ENCODE data around the gene SLC25A12.
"Not testable (repeated sequence)": the region's sequence is repeated elsewhere in the genome, so short reads cannot be mapped to it uniquely, and the experiment has no call there.

Gene SLC25A12

DNA sequence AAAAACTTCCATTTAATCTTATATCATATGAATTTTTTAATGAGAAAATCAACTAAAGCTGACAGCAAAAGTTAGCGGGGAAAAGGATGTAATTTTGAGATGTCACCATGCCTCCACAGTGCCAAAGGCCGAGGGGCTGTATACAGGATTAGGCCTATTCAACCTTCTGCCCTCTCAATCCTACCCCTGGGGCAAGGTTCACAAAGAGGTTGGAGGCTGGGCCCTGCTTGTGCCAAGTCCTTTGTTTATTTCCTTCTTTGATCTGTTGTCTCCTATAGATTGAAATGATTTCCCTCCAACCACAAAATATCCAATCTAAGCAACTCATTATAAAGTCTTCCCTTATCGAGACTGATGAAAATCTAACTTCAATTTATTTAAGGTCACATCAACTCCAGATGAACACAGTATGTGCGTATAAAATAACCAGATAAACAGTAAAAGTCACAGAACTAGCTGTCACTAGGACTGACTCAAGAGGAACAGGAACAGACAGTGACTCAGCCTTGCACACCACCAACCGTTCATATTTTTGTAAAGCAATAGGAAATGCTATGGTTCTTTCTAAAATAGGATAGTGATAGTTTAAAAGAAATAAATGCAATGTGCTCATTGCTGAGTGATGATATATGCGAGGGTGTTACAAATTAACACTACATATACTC is 95.8 kb downstream of the SLC25A12 start:
- Mint-ChIP-seq H3K4me3 (no peak overlapping the region), H3K27ac (peak overlapping the region; percentile 67), H3K9me3 (no peaks in the 10 kb centered on the region), H3K36me3 (ENCODE audit: low read depth) (peaks cover 13% of the 10 kb centered on the region), H3K4me1 (ENCODE audit: low read depth) (peaks cover 5% of the 10 kb centered on the region), H3K27me3 (ENCODE audit: low read depth) (no peaks in the 10 kb centered on the region)

DNA sequence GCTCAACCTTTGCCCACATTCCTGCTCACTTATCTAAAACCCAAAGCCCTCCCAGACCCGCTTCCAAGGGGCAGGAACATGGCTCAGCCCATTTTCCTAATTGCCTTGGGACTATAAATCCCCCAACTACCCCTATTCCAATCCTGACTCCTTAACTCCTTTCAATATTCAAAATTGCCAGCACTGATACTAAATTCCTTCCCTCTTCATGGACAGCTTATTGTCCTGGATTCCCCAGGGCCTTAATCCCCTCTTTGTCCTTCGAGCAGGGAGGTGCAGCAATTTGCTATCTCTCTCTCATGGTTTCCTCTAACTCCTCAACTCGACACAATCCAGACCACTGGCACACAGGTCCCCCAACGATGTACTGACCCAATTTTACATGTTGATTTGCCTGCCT is 99.1 kb downstream of the SLC25A12 start:
- Mint-ChIP-seq H3K27ac (no peak overlapping the region), H3K36me3 (ENCODE audit: low read depth) (peaks cover 29% of the 10 kb centered on the region), H3K9me3 (no peaks in the 10 kb centered on the region), H3K4me1 (ENCODE audit: low read depth) (peaks cover 5% of the 10 kb centered on the region), H3K4me3 (no peak overlapping the region), H3K27me3 (ENCODE audit: low read depth) (no peaks in the 10 kb centered on the region)

DNA sequence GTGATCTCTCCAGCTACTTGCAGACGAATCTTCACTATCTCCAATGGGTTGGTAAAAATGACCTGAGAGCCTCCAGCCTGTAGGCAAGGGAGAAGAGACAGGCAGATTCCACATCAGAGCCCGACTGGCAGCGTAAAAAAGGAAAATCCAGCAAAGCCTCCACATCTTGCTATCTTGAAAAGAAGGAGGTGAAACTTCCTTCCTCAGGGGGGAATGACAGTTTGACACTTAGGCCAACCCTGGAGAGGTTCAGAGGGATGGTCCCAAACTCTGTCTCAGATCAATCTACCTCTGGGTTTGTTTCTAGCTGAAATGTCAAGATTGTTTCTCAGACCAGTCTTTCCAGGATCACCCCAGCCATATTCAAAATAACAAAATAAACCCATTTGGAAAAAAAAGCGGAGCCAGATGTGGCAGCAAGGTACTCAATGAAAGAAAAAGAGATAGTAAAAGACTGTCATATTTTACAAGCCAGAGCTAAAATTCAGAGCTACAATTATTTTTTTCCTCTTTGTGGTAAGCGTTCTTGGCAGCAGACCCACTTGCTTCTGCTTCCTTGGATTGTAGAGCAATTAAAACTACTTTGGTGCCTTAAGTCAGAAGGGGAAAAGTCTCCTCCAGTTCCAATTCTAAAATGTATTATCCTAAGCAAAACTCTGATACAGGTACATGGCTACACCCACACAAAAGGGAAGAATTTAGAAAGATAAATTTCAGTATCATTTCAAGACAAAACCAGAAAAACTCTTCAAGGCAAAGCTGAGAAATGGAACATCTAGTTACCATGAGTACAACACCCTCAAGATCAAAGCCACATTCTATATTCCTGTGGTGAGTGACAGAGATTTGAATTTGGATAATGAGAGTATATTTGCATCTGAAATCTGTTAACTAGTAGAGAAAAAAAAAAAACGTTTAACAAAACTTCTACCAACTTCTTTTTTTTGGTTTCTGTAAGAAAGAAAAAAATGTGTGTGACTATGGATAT is 100.1 kb downstream of the SLC25A12 start:
- Mint-ChIP-seq H3K4me1 (ENCODE audit: low read depth) (peaks cover 5% of the 10 kb centered on the region), H3K9me3 (no peaks in the 10 kb centered on the region), H3K27ac (no peak overlapping the region), H3K36me3 (ENCODE audit: low read depth) (peaks cover 27% of the 10 kb centered on the region), H3K4me3 (no peak overlapping the region), H3K27me3 (ENCODE audit: low read depth) (no peaks in the 10 kb centered on the region)

DNA sequence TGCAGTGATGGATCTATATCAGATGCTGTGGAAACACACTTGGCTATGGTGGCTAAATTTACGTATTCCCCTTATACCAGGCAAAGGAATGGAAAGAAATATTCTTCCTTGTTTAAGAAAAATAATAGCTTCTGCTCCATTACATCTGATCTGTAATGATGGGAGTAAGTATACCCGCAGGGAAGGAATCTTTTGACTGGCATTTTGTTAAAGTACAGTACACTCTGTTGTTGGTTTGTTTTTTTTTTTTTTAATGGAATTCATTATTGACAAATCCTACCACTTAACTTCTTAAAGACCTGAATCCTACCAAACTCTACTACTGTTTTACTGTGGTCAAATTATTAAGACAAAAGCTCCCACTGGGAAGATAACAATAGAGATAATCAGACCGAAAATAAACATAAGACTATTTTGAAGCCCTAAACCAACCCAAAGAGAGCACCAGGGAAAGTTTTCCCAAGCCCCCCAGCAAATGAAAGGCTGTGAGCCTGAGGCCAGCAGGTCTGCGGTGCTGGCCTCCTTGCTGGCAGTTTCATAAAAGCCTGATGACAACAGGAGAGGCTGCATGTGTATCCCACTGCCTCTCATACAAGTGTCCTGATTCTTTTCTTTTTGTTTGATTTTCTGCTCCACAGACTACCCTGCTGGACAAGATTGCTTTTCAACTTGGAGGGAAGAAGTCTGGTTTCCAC is 101.0 kb downstream of the SLC25A12 start:
- peaks cover 2% of the 10 kb centered on the region for H3K4me1 Mint-ChIP-seq (ENCODE audit: low read depth)
- no peaks in the 10 kb centered on the region for H3K9me3 Mint-ChIP-seq
- no peak overlapping the region for H3K27ac Mint-ChIP-seq
- no peak overlapping the region for H3K4me3 Mint-ChIP-seq
- peaks cover 30% of the 10 kb centered on the region for H3K36me3 Mint-ChIP-seq (ENCODE audit: low read depth)
- no peaks in the 10 kb centered on the region for H3K27me3 Mint-ChIP-seq (ENCODE audit: low read depth)

DNA sequence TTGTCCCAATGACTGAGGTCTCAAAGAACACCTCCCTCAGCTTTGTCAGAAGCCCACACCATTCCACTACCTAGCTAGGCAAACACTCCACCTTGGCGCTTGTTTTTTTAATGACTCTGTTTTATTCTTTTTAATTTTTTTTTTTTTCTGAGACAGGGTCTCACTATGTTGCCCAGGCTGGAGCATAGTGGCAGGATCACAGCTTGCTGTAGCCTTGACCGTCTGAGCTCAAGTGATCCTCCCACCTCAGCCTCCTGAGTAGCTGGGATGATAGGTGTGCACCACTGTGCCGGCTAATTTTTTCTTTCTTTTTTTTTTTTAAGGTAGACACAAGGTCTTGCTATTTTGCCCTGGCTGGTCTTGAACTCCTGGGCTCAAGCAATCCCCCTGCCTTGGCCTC is 101.9 kb downstream of the SLC25A12 start:
- peaks cover 36% of the 10 kb centered on the region for H3K36me3 Mint-ChIP-seq (ENCODE audit: low read depth)
- no peak overlapping the region for H3K27ac Mint-ChIP-seq
- no peaks in the 10 kb centered on the region for H3K27me3 Mint-ChIP-seq (ENCODE audit: low read depth)
- H3K4me3 Mint-ChIP-seq, result no peak overlapping the region
- no peaks in the 10 kb centered on the region for H3K9me3 Mint-ChIP-seq
- H3K4me1 Mint-ChIP-seq (ENCODE audit: low read depth), result peaks cover 2% of the 10 kb centered on the region

DNA sequence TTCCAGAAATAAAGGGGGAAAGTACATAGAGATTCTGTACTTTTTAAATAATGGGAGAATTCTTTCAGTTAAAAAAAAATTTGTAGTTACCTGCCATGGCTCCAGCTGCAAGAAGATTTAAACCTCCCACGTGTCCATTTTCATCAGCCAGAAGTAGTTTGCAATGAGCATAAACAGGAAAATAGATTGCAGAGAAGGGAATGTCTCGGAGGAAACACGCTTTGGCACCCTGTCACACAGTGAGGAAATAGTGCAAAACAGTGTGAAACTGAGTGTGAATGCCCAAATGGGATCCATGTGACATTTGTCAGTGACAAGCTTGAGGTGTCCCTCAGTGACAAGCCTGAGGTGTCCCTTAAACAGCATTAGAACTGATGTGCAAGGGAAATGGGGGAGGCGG is 102.7 kb downstream of the SLC25A12 start:
- Mint-ChIP-seq H3K36me3 (ENCODE audit: low read depth) (peaks cover 38% of the 10 kb centered on the region), H3K4me1 (ENCODE audit: low read depth) (peaks cover 2% of the 10 kb centered on the region), H3K27ac (no peak overlapping the region), H3K9me3 (no peaks in the 10 kb centered on the region), H3K4me3 (no peak overlapping the region), H3K27me3 (ENCODE audit: low read depth) (no peaks in the 10 kb centered on the region)

DNA sequence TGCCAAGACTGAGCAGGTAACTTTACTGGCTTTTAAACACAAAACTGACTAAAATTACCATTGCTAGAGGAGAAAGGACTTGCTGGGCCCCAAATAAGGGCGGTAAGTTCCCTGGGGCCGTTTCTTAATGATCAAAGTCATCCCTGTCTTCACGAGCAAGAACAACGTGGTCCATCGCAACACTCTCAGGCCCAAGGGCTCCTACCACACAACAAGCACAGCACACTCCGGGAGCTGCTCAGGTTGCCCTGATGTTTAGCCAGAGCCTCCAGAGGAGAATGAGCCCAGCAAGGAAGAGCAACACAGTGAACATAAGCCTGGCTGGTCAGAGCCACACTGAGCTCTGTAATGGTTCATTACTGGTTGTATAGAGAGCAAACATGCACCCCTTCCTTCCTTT is 104.1 kb downstream of the SLC25A12 start:
- Mint-ChIP-seq H3K27ac (no peak overlapping the region), H3K9me3 (no peaks in the 10 kb centered on the region), H3K27me3 (ENCODE audit: low read depth) (no peaks in the 10 kb centered on the region), H3K4me1 (ENCODE audit: low read depth) (no peaks in the 10 kb centered on the region), H3K4me3 (no peak overlapping the region), H3K36me3 (ENCODE audit: low read depth) (peaks cover 44% of the 10 kb centered on the region)

DNA sequence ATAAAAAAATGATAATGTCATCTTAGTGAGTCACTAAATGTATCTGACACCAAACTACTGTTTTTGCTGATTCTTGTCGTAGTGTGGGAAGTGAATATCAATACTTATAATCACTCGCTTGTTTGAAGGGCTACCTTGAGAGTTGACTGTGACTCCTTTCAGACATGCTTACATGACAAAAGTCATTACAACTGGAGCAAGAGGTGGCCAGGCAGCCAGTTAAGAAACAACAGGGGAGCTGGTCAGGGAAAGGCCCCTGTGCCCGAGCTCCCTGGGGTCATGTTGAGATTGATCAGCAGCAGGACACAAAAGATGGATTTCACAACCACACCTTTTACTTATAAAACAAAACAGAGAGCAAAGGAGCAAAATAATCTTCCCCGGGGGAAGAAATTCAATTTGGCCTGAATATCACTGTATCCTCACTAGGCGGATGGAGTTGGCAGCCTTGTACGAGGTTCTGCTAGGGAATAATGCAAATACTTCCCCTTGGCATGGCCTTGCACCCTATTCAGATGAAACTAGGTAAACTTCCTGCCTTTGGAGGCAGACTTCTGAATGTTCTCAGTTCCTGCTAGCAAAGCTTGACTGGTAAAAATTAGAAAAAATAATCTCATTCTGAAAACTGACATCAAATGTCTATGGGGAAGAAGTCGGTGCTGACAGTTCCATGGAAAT is 105.6 kb downstream of the SLC25A12 start:
- Mint-ChIP-seq H3K27ac (no peak overlapping the region), H3K27me3 (ENCODE audit: low read depth) (no peaks in the 10 kb centered on the region), H3K9me3 (no peaks in the 10 kb centered on the region), H3K4me1 (ENCODE audit: low read depth) (no peaks in the 10 kb centered on the region), H3K36me3 (ENCODE audit: low read depth) (peaks cover 44% of the 10 kb centered on the region), H3K4me3 (no peak overlapping the region)

DNA sequence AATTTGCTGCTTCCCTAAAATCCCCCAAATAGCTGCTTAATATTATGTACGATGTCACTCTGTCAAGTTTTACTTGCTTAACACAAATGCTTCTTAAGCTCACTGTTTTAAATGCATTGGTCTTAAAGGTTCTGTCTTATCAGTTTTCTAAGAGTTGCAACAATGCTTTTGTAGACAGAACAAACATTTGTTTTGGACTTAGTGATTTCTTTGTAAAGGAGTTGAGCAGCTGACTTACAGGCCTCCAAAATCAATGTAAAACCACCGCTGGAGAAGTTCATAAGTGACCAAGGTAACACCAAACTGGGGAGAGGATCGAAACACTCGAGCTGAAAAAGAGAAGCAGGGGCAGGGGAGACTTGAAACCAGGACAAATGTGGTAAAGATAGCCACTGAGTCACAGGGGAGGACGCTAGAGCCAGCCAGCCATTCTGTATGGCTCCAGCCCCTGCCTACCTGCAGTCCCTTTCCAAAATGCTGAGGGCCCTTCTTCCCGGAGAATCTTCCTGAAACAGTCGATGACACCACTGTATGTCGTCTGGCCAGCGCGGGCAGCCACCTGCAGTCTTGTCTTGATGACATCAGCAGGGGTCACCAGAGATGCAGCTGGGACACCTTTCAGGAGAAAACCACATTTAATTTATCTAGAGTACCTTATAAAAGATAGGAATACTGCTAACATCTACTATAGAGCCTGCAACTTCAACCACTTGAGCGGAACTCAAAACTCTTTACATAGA is 106.5 kb downstream of the SLC25A12 start:
- no peaks in the 10 kb centered on the region for H3K27me3 Mint-ChIP-seq (ENCODE audit: low read depth)
- peaks cover 45% of the 10 kb centered on the region for H3K36me3 Mint-ChIP-seq (ENCODE audit: low read depth)
- H3K27ac Mint-ChIP-seq, result no peak overlapping the region
- no peaks in the 10 kb centered on the region for H3K9me3 Mint-ChIP-seq
- H3K4me3 Mint-ChIP-seq, result no peak overlapping the region
- H3K4me1 Mint-ChIP-seq (ENCODE audit: low read depth), result no peaks in the 10 kb centered on the region

DNA sequence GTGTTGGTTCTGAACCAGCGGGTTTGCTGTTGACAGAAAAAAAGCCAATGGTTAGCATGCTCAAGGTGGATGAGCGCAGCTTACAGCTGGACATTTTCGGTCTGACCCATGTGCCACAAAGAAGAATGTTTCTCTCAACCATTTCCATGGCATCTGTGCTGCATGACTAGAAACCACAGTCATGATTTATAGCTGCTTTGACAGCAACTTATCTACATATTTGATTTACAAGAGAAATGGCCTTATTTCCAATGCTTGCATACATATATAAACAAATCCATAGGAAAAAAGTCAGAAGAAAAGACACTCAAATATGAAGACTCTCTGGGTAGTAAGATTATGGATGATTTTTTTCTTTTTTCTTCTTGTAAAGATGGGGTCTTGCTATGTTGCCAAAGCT is 108.6 kb downstream of the SLC25A12 start:
- Mint-ChIP-seq H3K4me1 (ENCODE audit: low read depth) (no peaks in the 10 kb centered on the region), H3K27ac (no peak overlapping the region), H3K9me3 (no peaks in the 10 kb centered on the region), H3K4me3 (no peak overlapping the region), H3K27me3 (ENCODE audit: low read depth) (no peaks in the 10 kb centered on the region), H3K36me3 (ENCODE audit: low read depth) (peaks cover 42% of the 10 kb centered on the region)

DNA sequence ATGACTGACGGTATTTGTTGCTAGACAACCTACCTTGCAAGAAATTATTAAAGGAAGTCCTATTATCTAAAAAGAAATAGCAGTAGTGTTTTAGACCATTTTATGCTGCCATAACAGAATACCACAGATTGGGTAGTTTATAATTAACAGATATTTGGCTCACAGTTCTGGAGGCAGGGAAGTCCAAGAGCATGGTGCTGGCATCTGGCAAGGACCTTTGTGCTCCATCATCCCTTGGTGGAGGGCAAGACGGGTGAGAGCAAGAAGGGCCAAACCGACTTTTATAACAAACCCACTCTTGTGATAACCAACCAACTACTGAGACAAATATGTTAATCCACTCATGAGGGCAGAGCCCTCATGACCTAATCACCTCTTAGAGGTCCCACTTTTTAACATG is 115.5 kb downstream of the SLC25A12 start:
- H3K4me1 Mint-ChIP-seq (ENCODE audit: low read depth), result no peaks in the 10 kb centered on the region
- peaks cover 8% of the 10 kb centered on the region for H3K9me3 Mint-ChIP-seq
- peaks cover 31% of the 10 kb centered on the region for H3K36me3 Mint-ChIP-seq (ENCODE audit: low read depth)
- H3K27me3 Mint-ChIP-seq (ENCODE audit: low read depth), result no peaks in the 10 kb centered on the region
- H3K27ac Mint-ChIP-seq, result no peak overlapping the region
- no peak overlapping the region for H3K4me3 Mint-ChIP-seq

DNA sequence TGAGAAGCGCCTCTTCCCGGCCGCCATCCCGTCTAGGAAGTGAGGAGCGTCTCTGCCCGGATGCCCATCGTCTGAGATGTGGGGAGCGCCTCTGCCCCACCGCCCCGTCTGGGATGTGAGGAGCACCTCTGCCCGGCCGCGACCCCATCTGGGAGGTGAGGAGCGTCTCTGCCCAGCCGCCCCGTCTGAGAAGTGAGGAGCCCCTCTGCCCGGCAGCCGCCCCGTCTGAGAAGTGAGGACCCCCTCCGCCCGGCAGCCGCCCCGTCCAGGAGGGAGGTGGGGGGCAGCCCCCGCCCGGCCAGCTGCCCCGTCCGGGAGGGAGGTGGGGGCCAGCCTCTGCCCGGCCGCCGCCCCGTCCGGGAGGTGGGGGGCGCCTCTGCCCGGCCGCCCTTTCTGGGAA is 119.5 kb downstream of the SLC25A12 start:
- H3K9me3 Mint-ChIP-seq, result peaks cover 16% of the 10 kb centered on the region
- peaks cover 26% of the 10 kb centered on the region for H3K36me3 Mint-ChIP-seq (ENCODE audit: low read depth)
- not testable (repeated sequence) for H3K4me1 Mint-ChIP-seq (ENCODE audit: low read depth); H3K4me3 Mint-ChIP-seq; H3K27me3 Mint-ChIP-seq (ENCODE audit: low read depth); H3K27ac Mint-ChIP-seq

DNA sequence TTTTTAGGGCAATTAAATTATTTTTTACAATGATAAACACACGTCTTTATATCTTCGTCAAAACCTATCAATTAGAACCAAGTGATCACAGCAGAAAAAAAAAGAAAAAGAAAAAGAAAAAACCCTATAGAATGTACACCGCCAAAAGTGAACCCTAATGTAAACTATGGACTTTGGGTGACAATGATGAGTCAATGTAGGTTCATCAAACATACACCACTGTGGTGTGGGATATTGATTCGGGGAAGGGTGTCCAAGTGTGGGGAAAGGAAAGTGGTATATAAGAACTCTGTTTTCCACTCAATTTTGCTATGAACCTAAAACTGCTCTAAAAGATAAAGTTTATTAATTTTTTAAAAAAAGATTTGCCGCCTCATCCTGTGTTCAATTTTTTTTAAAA is 121.7 kb downstream of the SLC25A12 start:
- Mint-ChIP-seq H3K9me3 (peaks cover 8% of the 10 kb centered on the region), H3K4me3 (no peak overlapping the region), H3K4me1 (ENCODE audit: low read depth) (no peaks in the 10 kb centered on the region), H3K27me3 (ENCODE audit: low read depth) (no peaks in the 10 kb centered on the region), H3K36me3 (ENCODE audit: low read depth) (peaks cover 26% of the 10 kb centered on the region), H3K27ac (no peak overlapping the region)

DNA sequence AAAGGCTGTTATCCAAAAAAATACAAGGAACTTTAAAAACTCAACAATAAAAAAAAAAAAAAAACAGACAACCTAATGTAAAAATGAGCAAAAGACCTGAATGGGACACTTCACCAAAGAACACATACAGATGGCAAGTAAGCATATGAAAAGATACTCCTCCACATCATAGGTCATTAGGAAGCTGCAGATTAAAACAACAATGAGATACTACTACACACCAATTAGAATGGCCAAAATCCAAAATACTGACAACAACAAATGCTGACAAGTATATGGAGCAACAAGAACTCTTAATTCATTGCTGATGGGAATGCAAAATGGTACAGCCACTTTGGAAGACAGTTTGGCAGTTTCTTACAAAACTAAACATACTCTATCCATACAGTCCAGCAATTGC is 122.6 kb downstream of the SLC25A12 start:
- no peaks in the 10 kb centered on the region for H3K4me1 Mint-ChIP-seq (ENCODE audit: low read depth)
- H3K27ac Mint-ChIP-seq, result no peak overlapping the region
- no peak overlapping the region for H3K4me3 Mint-ChIP-seq
- peaks cover 30% of the 10 kb centered on the region for H3K36me3 Mint-ChIP-seq (ENCODE audit: low read depth)
- H3K9me3 Mint-ChIP-seq, result peaks cover 8% of the 10 kb centered on the region
- H3K27me3 Mint-ChIP-seq (ENCODE audit: low read depth), result no peaks in the 10 kb centered on the region
